MV-4-11 (cell line): ENCODE measurements around the gene WWOX.
A peak's percentile ranks its signal among the peaks of the same experiment; 100 is the strongest.

Source experiments
- DNase-seq: peaks from one replicate; lab custom pipeline; 2025; lab: John Stamatoyannopoulos, UW

WWOX gene

GRCh38 chr16:78804058-78804735 is 704.7 kb downstream of the WWOX start:
- DNase-seq, result no peak

DNA sequence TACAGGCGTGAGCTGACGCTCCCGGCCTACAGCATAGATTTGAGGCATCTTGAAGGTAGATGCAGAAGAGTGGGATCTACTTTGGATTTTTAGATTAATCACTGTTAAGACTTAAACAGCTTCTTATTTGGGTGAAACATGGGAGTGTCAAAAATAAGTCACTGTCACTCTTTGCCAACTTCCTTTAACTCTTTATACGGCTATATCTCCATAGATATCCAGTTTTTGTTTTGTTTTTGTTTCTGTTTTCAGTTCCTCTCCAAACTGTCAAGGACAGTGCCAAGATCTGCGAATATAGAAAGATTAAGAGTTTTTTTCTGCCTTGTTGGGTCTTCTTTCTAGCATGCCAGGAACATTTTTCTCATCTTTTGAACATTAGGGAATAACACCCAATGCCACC is 706.1 kb downstream of the WWOX start:
- DNase-seq, result peak; percentile 75

- no peak for DNase-seq
Measured at GRCh38 chr16:78811247-78811646, 711.8 kb downstream of the WWOX start.

GRCh38 chr16:78812582-78812981 is 713.1 kb downstream of the WWOX start:
- no peak for DNase-seq

DNA sequence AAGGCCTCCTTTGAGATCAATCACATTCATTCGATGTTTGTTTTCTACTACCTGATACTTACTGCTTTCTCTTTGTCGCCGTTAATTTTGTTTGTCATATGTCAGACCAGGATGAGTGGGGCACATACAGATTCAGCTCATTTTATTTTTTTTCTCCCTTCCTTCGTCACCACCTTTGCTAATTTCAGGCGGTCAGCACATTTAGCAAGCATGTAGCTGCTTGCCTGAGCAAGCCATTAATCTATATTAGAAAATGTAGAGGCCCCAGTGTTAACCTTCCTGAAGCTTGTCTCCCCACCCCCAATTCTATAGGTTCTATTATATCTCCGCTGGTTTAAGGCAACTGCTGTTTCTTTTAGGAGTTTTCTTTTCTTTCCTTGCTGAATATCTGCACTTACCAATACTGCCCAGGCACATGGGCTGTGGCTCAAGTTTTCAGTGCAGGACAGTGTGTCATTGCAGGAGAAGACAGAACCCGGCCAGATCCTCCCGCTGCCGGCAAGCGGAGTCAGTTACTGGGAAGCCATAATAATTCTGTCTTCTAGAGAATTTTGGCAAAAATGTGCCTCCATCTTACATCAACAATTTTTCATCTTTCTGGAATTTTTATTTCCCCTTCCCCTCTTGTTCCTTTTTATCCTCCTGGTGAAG is 714.3 kb downstream of the WWOX start:
- no peak for DNase-seq

DNA sequence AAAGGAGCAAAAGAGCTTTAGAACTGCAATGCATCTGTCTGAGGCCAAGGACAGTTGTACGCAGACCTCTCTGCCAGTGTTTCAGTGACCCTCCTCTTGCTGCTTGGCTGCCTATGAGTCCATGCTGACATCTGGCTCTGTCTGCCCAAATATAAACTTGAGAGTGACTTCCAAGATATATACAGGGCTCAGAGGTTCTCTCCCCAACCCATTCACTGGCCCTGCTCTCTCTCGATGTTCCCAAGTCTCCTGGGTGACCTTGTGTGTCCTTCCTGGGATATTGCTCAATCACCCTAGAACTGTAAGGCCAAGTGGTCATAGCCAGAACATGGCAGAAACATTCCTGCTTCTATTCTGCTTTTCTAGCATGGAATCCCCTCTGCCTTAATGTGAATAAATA is 716.3 kb downstream of the WWOX start:
- DNase-seq, result no peak

- DNase-seq, result no peak
Measured at GRCh38 chr16:78816499-78817195, 717.2 kb downstream of the WWOX start.

DNA sequence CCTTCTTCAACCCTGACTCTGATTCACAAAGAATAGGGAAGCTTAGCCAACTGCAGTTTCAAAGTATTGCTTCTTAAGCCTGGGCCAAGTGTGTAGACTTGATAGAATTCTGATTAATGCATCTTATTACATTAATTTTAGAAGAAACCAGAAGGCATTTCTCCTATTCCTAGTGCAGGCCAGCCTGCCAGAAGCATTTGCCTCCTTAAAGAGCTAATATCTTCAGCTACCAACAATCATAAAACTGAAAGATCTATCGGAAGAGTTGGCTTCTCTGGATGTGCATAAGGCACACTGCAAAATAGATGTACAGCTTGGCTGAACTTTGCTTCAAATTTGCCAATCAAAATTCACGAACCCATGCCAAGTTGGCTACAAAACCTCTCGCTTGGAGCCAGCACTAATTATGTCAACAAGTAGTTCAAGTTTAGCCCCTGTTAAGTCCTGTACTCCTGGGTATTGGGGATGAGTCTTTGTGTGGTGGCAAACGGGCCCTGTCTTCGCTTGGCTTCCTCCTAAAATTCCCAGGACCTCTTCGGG is 717.8 kb downstream of the WWOX start:
- no peak for DNase-seq

GRCh38 chr16:78821335-78821734 is 721.9 kb downstream of the WWOX start:
- DNase-seq, result no peak

DNA sequence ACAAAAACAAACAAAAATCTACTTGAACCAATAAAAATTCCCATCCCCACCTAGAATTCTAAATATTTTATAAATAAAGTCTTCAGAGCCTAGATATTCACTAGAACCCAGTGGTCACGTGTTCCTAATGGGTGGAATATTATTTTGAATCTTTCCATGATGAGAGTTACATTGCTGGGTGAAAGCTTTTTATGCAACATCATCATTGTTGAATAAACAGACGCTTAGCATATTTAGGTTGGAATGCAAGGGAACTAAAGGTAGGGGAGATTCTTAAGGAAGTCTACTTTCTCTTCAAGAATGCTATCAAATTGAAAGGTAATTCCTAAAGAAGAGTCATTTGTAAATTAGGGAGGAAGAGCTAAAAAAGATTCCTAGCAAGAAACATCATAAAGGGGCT is 723.1 kb downstream of the WWOX start:
- no peak for DNase-seq

DNA sequence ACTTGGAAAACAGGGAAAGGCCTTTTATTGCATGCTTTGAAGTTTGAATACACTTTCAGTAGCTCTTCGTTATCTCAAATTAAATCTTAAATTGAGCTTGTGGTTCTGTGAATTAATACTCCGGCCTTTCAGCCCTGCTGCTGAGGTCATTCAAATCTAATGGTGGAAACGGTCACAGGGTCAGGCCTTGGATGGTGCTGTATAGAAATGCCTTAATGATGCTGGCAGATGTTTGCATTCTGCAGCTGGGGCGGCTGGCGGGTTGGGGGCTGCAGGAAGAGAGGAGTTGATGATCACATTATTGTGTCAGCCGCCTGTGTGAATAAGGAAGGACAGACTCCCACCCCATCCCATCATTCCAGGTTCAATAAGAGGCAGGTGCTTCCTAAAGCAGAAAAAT is 723.6 kb downstream of the WWOX start:
- DNase-seq, result no peak

GRCh38 chr16:78829280-78829679 is 729.8 kb downstream of the WWOX start:
- no peak for DNase-seq

GRCh38 chr16:78830599-78830998 is 731.1 kb downstream of the WWOX start:
- no peak for DNase-seq

DNA sequence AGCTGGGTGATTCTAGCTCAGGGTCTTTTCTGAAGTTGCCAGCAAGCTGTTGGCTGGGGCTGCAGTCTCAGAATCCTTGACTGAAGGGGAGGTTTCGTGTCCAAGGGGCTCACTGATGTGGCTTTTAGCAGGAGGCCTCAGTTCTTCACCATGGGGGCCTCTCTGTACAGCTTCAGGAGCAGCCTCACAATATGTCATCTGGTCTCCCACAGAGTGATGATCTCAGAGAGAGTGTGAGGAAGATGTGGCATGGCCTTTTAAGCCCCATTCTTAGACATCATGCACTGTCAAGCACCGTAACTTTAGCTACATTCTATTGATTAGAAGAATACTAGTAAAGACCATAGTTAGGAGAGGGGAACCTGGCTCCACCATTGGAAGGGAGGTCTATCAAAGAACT is 732.6 kb downstream of the WWOX start:
- no peak for DNase-seq

DNA sequence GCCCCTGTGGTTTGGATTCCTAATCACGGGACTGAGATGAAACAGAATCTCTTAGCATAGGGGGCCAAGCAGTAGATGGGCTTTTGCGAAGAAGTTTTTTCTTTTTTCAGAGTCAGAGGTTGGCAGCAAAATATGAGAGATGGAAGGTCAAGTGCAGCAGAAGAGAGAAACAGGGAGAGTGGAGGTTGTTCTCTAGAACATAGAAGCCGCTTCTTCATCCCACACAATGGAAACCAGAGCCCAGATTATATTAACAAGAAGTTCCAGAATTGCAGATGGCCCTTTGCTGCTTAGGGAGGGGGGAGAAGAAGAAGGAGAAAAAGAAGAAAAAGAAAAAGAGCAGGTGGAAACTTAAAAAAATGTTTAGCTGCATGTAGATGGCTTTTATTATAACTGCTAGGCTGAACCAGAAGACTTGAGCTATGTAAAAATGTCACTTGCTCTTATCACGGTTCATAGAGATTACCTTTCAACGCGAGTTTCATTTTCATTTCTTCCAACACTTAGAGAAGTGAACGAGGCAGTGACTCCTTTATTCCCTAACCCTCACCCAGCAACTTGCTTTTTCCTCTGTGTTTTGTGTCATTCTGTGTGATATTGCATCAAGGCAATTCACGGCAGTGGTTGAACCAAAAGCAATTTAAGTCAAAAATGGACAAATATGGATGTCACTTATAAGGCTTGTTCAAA is 737.5 kb downstream of the WWOX start:
- no peak for DNase-seq

DNA sequence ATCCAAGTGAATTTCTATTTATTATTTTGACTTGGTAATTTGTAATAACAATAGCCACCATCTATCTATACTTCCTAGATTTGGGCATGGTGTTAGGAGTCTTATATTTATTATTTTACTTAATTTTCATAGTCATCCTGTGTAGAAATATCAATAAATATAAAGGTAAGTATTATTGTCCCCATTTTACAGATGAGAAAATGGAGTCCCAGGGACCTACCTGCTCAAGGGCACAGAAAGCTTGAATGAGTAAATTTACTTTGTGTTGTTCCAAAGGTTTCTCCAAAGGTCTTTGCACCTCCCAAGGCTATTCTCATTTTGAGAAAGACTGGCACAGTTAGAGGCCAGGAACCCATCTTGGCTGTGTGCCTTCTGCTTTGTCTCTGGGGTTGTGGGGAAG is 738.3 kb downstream of the WWOX start:
- no peak for DNase-seq

- DNase-seq, result no peak
Measured at GRCh38 chr16:78838276-78838675, 738.8 kb downstream of the WWOX start.

GRCh38 chr16:78842950-78843349 is 743.5 kb downstream of the WWOX start:
- no peak for DNase-seq

GRCh38 chr16:78843978-78844377 is 744.5 kb downstream of the WWOX start:
- no peak for DNase-seq

DNA sequence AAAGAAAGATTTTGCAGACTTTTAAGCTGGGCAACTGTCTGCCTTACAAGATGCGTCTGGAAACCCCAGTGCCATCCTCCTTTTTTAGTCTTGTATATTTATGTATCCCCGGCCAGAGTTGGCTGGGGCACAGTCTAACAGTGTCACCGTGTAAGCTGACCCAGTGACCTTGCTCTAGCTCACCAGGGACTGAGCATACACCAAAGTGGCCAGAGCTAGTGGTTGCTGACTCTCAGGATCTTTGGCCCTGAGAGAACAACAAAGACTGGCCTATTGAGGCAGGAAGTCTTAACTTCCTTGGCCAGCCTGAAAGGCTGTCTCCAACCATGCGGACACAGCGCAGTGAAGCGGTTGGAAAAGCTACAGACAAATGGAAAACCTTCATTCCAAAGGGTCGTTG is 745.2 kb downstream of the WWOX start:
- no peak for DNase-seq

- no peak for DNase-seq
Measured at GRCh38 chr16:78851266-78851665, 751.8 kb downstream of the WWOX start.

DNA sequence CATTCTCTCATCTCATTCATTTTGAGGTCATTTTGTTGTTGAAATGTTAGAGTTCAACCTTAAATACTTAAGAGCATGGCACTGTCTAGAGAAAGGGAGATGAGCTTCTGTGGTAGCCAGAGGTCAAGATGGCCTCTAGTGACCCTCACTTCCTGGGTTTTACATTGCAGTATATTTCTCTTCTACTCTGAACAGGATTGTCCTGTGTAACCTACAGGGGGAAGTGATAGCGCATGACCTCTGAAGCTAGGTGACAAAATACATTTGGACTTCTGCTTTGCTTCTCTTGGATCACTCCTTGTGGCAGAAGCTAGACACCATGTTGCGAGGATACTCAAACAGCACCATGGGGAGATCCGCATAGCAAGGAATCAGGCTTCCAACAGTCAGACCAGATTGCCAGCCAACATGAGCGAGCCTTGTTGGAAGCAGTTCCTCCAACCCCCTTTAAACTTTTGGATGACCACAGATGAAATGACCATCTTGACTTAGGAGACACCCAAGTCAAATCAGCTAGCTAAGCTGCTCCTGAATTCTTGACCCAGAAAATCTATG is 752.7 kb downstream of the WWOX start:
- peak; percentile 11 for DNase-seq
